HUDEP-2 (cell line): ENCODE data around the gene PRKG2.

ENCODE experiments used
- DNase-seq, 76 experiments: peaks; one replicate each; lab custom pipeline; 2025; ENCODE audit not compliant: unreplicated experiment in 76 of 76; lab: John Stamatoyannopoulos, UW

The PRKG2 gene

GRCh38 chr4:81113024-81113423 is 102.0 kb downstream of the PRKG2 start:
- no peak for DNase-seq

- no peak for DNase-seq
Measured at GRCh38 chr4:81109356-81109755, 105.7 kb downstream of the PRKG2 start.

- no peak for DNase-seq
Measured at GRCh38 chr4:81106150-81106549, 108.9 kb downstream of the PRKG2 start.

GRCh38 chr4:81102107-81102506 is 112.9 kb downstream of the PRKG2 start:
- DNase-seq = no peak

GRCh38 chr4:81096566-81096965 is 118.5 kb downstream of the PRKG2 start:
- no peak for DNase-seq

- DNase-seq = no peak
Measured at GRCh38 chr4:81095389-81095788, 119.6 kb downstream of the PRKG2 start.

GRCh38 chr4:81093720-81094401 is 121.2 kb downstream of the PRKG2 start:
- DNase-seq = no peak

GRCh38 chr4:81085979-81086378 is 129.0 kb downstream of the PRKG2 start:
- DNase-seq = no peak

GRCh38 chr4:81085291-81085690 is 129.7 kb downstream of the PRKG2 start:
- DNase-seq = no peak

GRCh38 chr4:81084634-81085033 is 130.4 kb downstream of the PRKG2 start:
- DNase-seq = no peak

- no peak for DNase-seq
Measured at GRCh38 chr4:81084029-81084428, 131.0 kb downstream of the PRKG2 start.

GRCh38 chr4:81081156-81081555 is 133.9 kb downstream of the PRKG2 start:
- no peak for DNase-seq

- no peak for DNase-seq
Measured at GRCh38 chr4:81071013-81071412, 144.0 kb downstream of the PRKG2 start.

- DNase-seq = peak in 64 of 76 experiments; percentile 1 to 74 (median 35)
Measured at GRCh38 chr4:81069706-81070331, 145.2 kb downstream of the PRKG2 start.

GRCh38 chr4:81065446-81065845 is 149.6 kb downstream of the PRKG2 start:
- DNase-seq = no peak

- no peak for DNase-seq
Measured at GRCh38 chr4:81062001-81062400, 153.0 kb downstream of the PRKG2 start.

- no peak for DNase-seq
Measured at GRCh38 chr4:81061344-81061730, 153.7 kb downstream of the PRKG2 start.

GRCh38 chr4:81060587-81061343 is 154.3 kb downstream of the PRKG2 start:
- DNase-seq = no peak

GRCh38 chr4:81058621-81059020 is 156.4 kb downstream of the PRKG2 start:
- DNase-seq = no peak

- DNase-seq = peak in 26 of 76 experiments; percentile 0 to 39 (median 8)
Measured at GRCh38 chr4:81052119-81053068, 162.6 kb downstream of the PRKG2 start.

- DNase-seq = no peak
Measured at GRCh38 chr4:81049907-81050306, 165.1 kb downstream of the PRKG2 start.
